K562 (cell line): ENCODE data around the gene GPRC5A. TPM values are rescaled to one million over a fixed set of nuclear protein-coding genes. Genes with fewer than 3 reads are reported as not detected.

Experiments used
- ATF3 ChIP-seq, 2 experiments: fragments of 450-650 bp in 1 of 2; sonication (generic) in 1 of 2; formaldehyde crosslinking in 1 of 2; IDR thresholded peaks in 1 of 2; conservative IDR thresholded peaks in 1 of 2; 2 replicates each; pipeline versions ENCODE4 v1.6.1 to v1.8.1; 2016 to 2023; ENCODE audit warnings: mild to moderate bottlenecking in 2 of 2, moderate library complexity in 2 of 2, inconsistent platforms in 1 of 2, missing genetic modification reagents in 1 of 2
- EHMT2 ChIP-seq: fragments of 450-650 bp; IDR thresholded peaks from 2 replicates; pipeline ENCODE4 v1.6.1; 2018; ENCODE audit warnings: antibody characterized with exemption
- JUN ChIP-seq, 2 experiments: sonication (generic) in 1 of 2; formaldehyde crosslinking in 1 of 2; IDR thresholded peaks; 2 replicates each; pipeline versions ENCODE4 v1.6.1 to v1.8.0; 2012 to 2022; ENCODE audit warnings: borderline replicate concordance in 2 of 2, mild to moderate bottlenecking in 2 of 2, improper control_type of control experiment in 1 of 2, low read depth in 1 of 2, low read length in 1 of 2, missing genetic modification reagents in 1 of 2
- MEIS2 ChIP-seq: fragments of 450-650 bp; IDR thresholded peaks from 2 replicates; pipeline ENCODE4 v1.6.1; 2014; ENCODE audit warnings: mild to moderate bottlenecking; ENCODE audit not compliant: partially characterized antibody
- NFIX ChIP-seq: fragments of 250-450 bp; sonication (Bioruptor Pico); IDR thresholded peaks from 2 replicates; pipeline ENCODE4 v1.4.0; 2020; ENCODE audit warnings: low read depth, mild to moderate bottlenecking, moderate library complexity
- ZNF318 ChIP-seq, 2 experiments: fragments of 450-650 bp; IDR thresholded peaks; 2 replicates each; pipeline ENCODE4 v1.6.1; 2016; ENCODE audit warnings: mild to moderate bottlenecking in 2 of 2, borderline replicate concordance in 1 of 2, low read depth in 1 of 2, moderate library complexity in 1 of 2
- polyA plus RNA-seq, 8 experiments: library from polyadenylated mRNA; depleted of rRNA in 4 of 8; stranded (reverse) in 5 of 8; unstranded in 3 of 8; fragments of >200 nt; fragmentation: Nextera tagmentation in 2 of 8; fragmentation: Illumina TruSeq in 1 of 8; extraction: Ambion mirVana in 2 of 8; extraction: Trizol in 1 of 8; gene quantifications; 2 replicates each; pipeline versions ENCODE4 v1.2.1 to v1.2.3, GENCODE V29; 2011 to 2014; ENCODE audit warnings: inconsistent platforms in 1 of 8, missing spikeins in 1 of 8
- total RNA-seq, 7 experiments: library from RNA; depleted of rRNA in 6 of 7; stranded (reverse); fragments of >200 nt in 6 of 7; fragmentation: Illumina TruSeq in 2 of 7; extraction: Trizol in 2 of 7; gene quantifications; 2 replicates each; pipeline versions ENCODE4 v1.2.1 to v1.2.3, GENCODE V29; 2011 to 2021; ENCODE audit warnings: low replicate concordance in 1 of 7

GPRC5A gene
- total and polyA plus RNA-seq, 9 of the 15 experiments (the other 6 are each of a cell fraction or from before 2014, with no cell fraction given), result 0.01 to 0.64 (median 0.08) TPM; not detected in 6

GRCh38 chr12:12899530-12900380 is 8.4 kb downstream of the GPRC5A start (continued):
- peak; percentile 91 for TF ChIP-seq ATF3 (IDR thresholded peaks at IDR 0.05)
- TF ChIP-seq ATF3 (CRISPR knock-in tag; conservative IDR thresholded peaks at IDR 0.05), result no peak
- peak; percentile 60 for TF ChIP-seq MEIS2
- no peak for TF ChIP-seq NFIX (CRISPR knock-in tag)
- TF ChIP-seq ZNF318 (IDR thresholded peaks at IDR 0.05; ENCODE audit: borderline replicate concordance in 1 of 2, low read depth in 1 of 2), result peak in 1 of 2 experiments; percentile 37; a peak in 1 of 4 replicates
- TF ChIP-seq EHMT2, result no peak
- TF ChIP-seq JUN (IDR thresholded peaks at IDR 0.05; ENCODE audit: borderline replicate concordance, low read depth, low read length), result peak; percentile 62; the same call in 1 of the 2 replicates
- no peak for TF ChIP-seq JUN (CRISPR knock-in tag; IDR thresholded peaks at IDR 0.05; ENCODE audit: borderline replicate concordance)
